Measurements from ENCODE around the gene FASN. TPM values are rescaled to one million over a fixed set of nuclear protein-coding genes. Genes with fewer than 3 reads are reported as not detected.

The FASN gene
- total and polyA plus RNA-seq, 2 of the 13 experiments (the other 11 are each of a cell fraction or from before 2014, with no cell fraction given) = 51.7 to 101 TPM

- TF ChIP-seq BCL3 (CRISPR knock-in tag; IDR thresholded peaks at IDR 0.05) = no peak
Measured at GRCh38 chr17:82031885-82032627, 66.0 kb downstream of the FASN start (continued).

GRCh38 chr17:82031303-82031884 is 66.6 kb downstream of the FASN start, which contains the start of gene RAC3:
RAC3 (plus strand) TSS chr17:82031678; CDS start chr17:82031762, 84 bp downstream.
- H2AFZ ChIP-seq (ENCODE audit: low read length) = no peak within 1 kb of the TSS
- FAIRE-seq (no peak), ATAC-seq (no peak), DNase-seq (ENCODE audit: low spot score) (no peak)
- 94% methylated on average over 75 of the region's 96 CpGs for WGBS (ENCODE audit: low lambda C conversion rate)
- intact Hi-C loops (cut with micrococcal nuclease; ENCODE audit: unreplicated experiment) (no loop called here), in situ Hi-C loops (cut with HindIII; ENCODE audit: extremely low pct_ligation_motif_present, low pct_unique_long_range_greater_than_20kb) (no loop called here)
- no peak within 1 kb of the TSS for H3K9ac ChIP-seq (ENCODE audit: insufficient read depth, low read depth, low read length)
- peaks cover 15 to 22% of the 10 kb centered on the region in 2 experiments for H3K36me3 ChIP-seq (replicated peaks in 1 of 2; ENCODE audit: control insufficient read depth in 1 of 2, insufficient read depth in 2 of 2, low read length in 2 of 2)
- H3K27ac ChIP-seq (ENCODE audit: extremely low read length, insufficient read depth, low read length) = no peak within 1 kb of the TSS
- POLR2A ChIA-PET = interaction anchor here (1.0 to 1.4 kb wide), 2 partner anchors 8 to 71 kb away, joined by 3 read pairs; partner anchors contain the start of genes CENPX and LRRC45
- no peaks in the 10 kb centered on the region for H3K27me3 ChIP-seq (ENCODE audit: control insufficient read depth in 1 of 2, insufficient read depth in 2 of 2, low read length in 2 of 2)
- peak within 1 kb of the TSS in 1 of 3 experiments; percentile 21; a peak in 1 of 6 replicates for H3K4me3 ChIP-seq (replicated peaks in 1 of 3; ENCODE audit: insufficient read depth in 1 of 3, low read depth in 2 of 3, low read length in 3 of 3)
- 0 out of 2 replicates have a peak, but pooled peaks have one; percentile 11 for TF ChIP-seq ZNF768 (CRISPR knock-in tag; IDR thresholded peaks at IDR 0.05)
- no peak for TF ChIP-seq ZNF3 (CRISPR knock-in tag; IDR thresholded peaks at IDR 0.05)
- H3K4me1 ChIP-seq (ENCODE audit: insufficient read depth, low read length) = peaks cover 20% of the 10 kb centered on the region
- H3K79me2 ChIP-seq (ENCODE audit: insufficient read depth, low read length) = peaks cover 7% of the 10 kb centered on the region
- H4K20me1 ChIP-seq (ENCODE audit: insufficient read depth, low read length) = peaks cover 12% of the 10 kb centered on the region
- peak within 1 kb of the TSS; percentile 39 for H3K4me2 ChIP-seq (ENCODE audit: low read depth, low read length)
- CTCF ChIA-PET (ENCODE audit: low intra/inter-chr PET ratio, low total read pairs) = interaction anchor here (2.3 kb wide), 1 partner anchor 123 kb away, joined by 9 read pairs; no protein-coding TSS in a partner anchor
- no peaks in the 10 kb centered on the region for H3K9me3 ChIP-seq (ENCODE audit: low read length)
- BruUV-seq (replicated peaks) = no TSS peak

Data from HepG2 (cell line).